ENCODE data around the gene SECISBP2. TPM values are rescaled to one million over a fixed set of nuclear protein-coding genes. Genes with fewer than 3 reads are reported as not detected.

Gene SECISBP2
- total and polyA plus RNA-seq, 2 of the 13 experiments (the other 11 are each of a cell fraction or from before 2014, with no cell fraction given) = 32.4 to 38.0 TPM

DNA sequence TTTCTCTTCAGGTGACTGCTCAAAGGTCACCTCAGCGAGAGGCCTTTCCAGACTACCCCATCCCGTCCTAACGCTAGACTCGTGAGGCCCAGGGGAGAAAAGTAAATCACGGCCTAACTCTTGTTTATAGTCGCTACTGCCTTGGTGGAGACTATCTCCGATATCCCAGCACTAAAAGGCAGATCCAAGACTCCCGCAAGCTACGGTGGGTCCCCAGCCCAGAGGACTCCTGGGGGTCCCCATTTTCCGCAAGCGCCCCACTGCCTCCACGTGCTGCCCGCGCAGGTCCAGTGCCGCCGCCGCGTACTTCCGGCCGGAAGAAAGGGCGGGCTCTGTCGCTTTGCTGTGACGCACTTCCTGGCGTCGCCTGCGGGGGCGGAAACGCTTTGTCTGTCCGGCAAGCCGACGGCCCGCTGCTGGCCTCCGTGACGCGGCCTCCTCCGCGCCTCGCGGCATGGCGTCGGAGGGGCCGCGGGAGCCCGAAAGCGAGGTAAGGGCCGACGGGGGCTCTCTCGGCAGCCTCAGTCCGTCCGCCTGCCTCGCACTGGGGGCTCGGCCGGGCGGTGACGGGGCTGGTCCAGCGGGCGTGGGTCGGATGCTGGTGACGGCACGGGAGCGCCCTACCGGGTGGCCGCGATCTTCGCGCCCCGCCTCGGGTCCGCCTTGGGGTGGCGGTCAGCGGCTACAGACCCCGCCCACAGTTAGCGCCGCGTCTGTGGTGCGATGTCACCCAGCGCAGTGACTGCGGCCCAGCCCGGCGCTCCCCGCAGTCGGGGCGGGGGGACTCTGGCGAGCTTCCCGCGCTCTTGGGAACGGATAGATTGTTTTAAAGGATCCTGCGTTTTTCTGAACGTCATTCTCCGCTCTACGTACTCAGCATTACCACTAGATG is at the start of gene SECISBP2 (continued):
- TF ChIP-seq, protein P1, sequence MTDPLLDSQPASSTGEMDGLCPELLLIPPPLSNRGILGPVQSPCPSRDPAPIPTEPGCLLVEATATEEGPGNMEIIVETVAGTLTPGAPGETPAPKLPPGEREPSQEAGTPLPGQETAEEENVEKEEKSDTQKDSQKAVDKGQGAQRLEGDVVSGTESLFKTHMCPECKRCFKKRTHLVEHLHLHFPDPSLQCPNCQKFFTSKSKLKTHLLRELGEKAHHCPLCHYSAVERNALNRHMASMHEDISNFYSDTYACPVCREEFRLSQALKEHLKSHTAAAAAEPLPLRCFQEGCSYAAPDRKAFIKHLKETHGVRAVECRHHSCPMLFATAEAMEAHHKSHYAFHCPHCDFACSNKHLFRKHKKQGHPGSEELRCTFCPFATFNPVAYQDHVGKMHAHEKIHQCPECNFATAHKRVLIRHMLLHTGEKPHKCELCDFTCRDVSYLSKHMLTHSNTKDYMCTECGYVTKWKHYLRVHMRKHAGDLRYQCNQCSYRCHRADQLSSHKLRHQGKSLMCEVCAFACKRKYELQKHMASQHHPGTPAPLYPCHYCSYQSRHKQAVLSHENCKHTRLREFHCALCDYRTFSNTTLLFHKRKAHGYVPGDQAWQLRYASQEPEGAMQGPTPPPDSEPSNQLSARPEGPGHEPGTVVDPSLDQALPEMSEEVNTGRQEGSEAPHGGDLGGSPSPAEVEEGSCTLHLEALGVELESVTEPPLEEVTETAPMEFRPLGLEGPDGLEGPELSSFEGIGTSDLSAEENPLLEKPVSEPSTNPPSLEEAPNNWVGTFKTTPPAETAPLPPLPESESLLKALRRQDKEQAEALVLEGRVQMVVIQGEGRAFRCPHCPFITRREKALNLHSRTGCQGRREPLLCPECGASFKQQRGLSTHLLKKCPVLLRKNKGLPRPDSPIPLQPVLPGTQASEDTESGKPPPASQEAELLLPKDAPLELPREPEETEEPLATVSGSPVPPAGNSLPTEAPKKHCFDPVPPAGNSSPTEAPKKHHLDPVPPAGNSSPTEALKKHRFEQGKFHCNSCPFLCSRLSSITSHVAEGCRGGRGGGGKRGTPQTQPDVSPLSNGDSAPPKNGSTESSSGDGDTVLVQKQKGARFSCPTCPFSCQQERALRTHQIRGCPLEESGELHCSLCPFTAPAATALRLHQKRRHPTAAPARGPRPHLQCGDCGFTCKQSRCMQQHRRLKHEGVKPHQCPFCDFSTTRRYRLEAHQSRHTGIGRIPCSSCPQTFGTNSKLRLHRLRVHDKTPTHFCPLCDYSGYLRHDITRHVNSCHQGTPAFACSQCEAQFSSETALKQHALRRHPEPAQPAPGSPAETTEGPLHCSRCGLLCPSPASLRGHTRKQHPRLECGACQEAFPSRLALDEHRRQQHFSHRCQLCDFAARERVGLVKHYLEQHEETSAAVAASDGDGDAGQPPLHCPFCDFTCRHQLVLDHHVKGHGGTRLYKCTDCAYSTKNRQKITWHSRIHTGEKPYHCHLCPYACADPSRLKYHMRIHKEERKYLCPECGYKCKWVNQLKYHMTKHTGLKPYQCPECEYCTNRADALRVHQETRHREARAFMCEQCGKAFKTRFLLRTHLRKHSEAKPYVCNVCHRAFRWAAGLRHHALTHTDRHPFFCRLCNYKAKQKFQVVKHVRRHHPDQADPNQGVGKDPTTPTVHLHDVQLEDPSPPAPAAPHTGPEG (CRISPR knock-in tag; IDR thresholded peaks at IDR 0.05) = peak; percentile 86
- TF ChIP-seq SIN3A (IDR thresholded peaks at IDR 0.05; ENCODE audit: borderline replicate concordance, low read depth, low read length) = peak; percentile 90; the same call in 1 of the 2 replicates
- no peak for TF ChIP-seq SRSF1 (optimal IDR thresholded peaks at IDR 0.05; ENCODE audit: low read depth, low read length)
- no peak for TF ChIP-seq RCOR2 (CRISPR knock-in tag; IDR thresholded peaks at IDR 0.05)
- no peak for TF ChIP-seq MAFG (CRISPR knock-in tag; IDR thresholded peaks at IDR 0.05)
- no peak for TF ChIP-seq NFATC3 (CRISPR knock-in tag; IDR thresholded peaks at IDR 0.05)
- TF ChIP-seq ZNF354B (CRISPR knock-in tag; IDR thresholded peaks at IDR 0.05) = no peak
- peak; percentile 13; the same call in 1 of the 2 replicates for TF ChIP-seq CEBPG (CRISPR knock-in tag; IDR thresholded peaks at IDR 0.05)
- TF ChIP-seq, protein P2, sequence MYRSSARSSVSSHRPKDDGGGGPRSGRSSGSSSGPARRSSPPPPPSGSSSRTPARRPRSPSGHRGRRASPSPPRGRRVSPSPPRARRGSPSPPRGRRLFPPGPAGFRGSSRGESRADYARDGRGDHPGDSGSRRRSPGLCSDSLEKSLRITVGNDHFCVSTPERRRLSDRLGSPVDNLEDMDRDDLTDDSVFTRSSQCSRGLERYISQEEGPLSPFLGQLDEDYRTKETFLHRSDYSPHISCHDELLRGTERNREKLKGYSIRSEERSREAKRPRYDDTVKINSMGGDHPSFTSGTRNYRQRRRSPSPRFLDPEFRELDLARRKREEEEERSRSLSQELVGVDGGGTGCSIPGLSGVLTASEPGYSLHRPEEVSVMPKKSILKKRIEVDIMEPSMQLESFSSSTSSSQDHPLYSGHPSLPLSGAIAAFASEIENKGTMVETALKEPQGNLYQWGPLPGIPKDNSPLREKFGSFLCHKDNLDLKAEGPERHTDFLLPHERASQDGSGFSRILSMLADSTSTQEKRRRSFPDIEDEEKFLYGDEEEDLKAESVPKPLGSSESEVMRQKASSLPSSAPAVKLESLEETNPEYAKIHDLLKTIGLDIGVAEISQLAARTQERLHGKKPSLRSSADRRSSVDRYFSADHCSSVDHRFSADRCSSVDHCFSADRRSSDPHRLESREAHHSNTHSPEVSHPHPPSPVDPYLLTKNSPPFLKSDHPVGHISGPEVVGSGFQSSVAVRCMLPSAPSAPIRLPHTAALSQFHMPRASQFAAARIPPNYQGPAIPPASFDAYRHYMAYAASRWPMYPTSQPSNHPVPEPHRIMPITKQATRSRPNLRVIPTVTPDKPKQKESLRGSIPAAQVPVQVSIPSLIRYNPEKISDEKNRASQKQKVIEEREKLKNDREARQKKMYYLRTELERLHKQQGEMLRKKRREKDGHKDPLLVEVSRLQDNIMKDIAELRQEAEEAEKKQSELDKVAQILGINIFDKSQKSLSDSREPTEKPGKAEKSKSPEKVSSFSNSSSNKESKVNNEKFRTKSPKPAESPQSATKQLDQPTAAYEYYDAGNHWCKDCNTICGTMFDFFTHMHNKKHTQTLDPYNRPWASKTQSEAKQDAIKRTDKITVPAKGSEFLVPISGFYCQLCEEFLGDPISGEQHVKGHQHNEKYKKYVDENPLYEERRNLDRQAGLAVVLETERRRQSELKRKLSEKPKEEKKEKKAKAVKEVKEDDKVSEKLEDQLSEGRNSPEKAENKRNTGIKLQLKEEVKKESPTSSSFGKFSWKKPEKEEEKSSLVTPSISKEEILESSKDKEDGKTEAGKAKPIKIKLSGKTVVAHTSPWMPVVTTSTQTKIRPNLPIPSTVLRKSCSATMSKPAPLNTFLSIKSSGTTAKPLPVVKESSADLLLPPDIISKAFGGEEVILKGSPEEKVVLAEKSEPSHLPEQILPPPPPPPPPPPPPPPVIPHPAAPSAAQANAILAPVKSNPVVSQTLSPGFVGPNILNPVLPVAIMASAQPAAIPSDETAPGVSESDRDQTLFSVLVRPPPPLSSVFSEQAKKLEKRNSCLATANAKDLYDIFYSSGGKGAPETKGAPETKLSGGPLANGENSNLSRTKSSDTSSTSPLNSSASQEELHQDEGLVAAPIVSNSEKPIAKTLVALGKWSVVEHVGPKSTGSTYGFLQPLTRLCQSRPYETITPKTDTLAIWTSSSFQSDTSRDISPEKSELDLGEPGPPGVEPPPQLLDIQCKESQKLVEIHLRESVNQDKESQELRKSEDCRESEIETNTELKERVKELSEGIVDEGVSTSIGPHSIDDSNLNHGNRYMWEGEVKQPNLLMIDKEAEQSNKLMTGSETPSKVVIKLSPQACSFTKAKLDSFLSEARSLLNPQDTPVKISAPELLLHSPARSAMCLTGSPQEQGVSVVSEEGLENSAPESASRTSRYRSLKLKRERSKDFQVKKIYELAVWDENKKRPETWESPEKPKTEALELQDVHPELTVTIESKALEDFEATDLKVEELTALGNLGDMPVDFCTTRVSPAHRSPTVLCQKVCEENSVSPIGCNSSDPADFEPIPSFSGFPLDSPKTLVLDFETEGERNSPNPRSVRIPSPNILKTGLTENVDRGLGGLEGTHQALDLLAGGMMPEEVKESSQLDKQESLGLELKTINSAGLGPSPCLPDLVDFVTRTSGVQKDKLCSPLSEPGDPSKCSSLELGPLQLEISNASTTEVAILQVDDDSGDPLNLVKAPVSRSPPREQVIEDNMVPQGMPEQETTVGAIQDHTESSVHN (CRISPR knock-in tag; IDR thresholded peaks at IDR 0.05) = no peak
- peak; percentile 59 for TF ChIP-seq ZNF253 (CRISPR knock-in tag; IDR thresholded peaks at IDR 0.05; ENCODE audit: borderline replicate concordance)
- TF ChIP-seq, protein P3, sequence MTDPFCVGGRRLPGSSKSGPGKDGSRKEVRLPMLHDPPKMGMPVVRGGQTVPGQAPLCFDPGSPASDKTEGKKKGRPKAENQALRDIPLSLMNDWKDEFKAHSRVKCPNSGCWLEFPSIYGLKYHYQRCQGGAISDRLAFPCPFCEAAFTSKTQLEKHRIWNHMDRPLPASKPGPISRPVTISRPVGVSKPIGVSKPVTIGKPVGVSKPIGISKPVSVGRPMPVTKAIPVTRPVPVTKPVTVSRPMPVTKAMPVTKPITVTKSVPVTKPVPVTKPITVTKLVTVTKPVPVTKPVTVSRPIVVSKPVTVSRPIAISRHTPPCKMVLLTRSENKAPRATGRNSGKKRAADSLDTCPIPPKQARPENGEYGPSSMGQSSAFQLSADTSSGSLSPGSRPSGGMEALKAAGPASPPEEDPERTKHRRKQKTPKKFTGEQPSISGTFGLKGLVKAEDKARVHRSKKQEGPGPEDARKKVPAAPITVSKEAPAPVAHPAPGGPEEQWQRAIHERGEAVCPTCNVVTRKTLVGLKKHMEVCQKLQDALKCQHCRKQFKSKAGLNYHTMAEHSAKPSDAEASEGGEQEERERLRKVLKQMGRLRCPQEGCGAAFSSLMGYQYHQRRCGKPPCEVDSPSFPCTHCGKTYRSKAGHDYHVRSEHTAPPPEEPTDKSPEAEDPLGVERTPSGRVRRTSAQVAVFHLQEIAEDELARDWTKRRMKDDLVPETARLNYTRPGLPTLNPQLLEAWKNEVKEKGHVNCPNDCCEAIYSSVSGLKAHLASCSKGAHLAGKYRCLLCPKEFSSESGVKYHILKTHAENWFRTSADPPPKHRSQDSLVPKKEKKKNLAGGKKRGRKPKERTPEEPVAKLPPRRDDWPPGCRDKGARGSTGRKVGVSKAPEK (CRISPR knock-in tag; IDR thresholded peaks at IDR 0.05; ENCODE audit: borderline replicate concordance) = no peak
